ENCODE data around the gene MARCHF3. TPM values are rescaled to one million over a fixed set of nuclear protein-coding genes. Genes with fewer than 3 reads are reported as not detected.

MARCHF3 gene
- polyA plus RNA-seq, 6 donors from 2014 or later: 63.4 to 81.0 (median 71.7) TPM

GRCh38 chr5:126818736-126819135, 211.6 kb downstream of the MARCHF3 start:
- Mint-ChIP-seq H3K9me3 (no peaks in the 10 kb centered on the region), H3K4me1 (no peaks in the 10 kb centered on the region), H3K36me3 (peaks cover 8 to 11% of the 10 kb centered on the region in 2 donors), H3K27me3 (no peaks in the 10 kb centered on the region), H3K4me3 (no peak overlapping the region), H3K27ac (no peak overlapping the region)
- DNase-seq: no peak
- no peak for ATAC-seq (ENCODE audit: low read depth in 2 of 2)

Other genes with a start within 250 kb of the MARCHF3 start
- 10 to 100 TPM in 3 of 6 donors, 1 to 10 TPM in 3; 7.7 to 17.5 (median 9.8) TPM for gene C5orf63, start 42.9 kb upstream of the MARCHF3 start, polyA plus RNA-seq (ENCODE audit: low read depth in 6 of 6)

Data from naive B cell (primary cell).